GM12878 (cell line): ENCODE measurements around the gene CIRBP. TPM values are rescaled to one million over a fixed set of nuclear protein-coding genes. Genes with fewer than 3 reads are reported as not detected.
A peak's percentile ranks its signal among the peaks of the same experiment; 100 is the strongest.

Source experiments
- ATAC-seq: fragments of 200-7000 bp; cut with Tn5 transposase; 3 replicates; pipeline ENCODE4 v1.9.1; 2020; ENCODE audit warnings: mild to moderate bottlenecking, moderate library complexity
- BruUV-seq: library from RNA; stranded (reverse); fragments of 400-500 nt; replicated peaks from 2 replicates; lab custom pipeline; 2021; lab: Mats Ljungman, UMichigan
- CTCF ChIA-PET: fragments of 300-600 bp; sonication (Branson Sonifier 250); formaldehyde crosslinking; extraction: SDS; loops from one replicate; lab custom pipeline; 2021; ENCODE audit warnings: inconsistent platforms; lab: Yijun Ruan, JAX
- POLR2A ChIA-PET: fragments of 350-600 bp; formaldehyde crosslinking; extraction: SDS; loops from one replicate; lab custom pipeline; 2021; ENCODE audit warnings: inconsistent platforms; lab: Charles Lee
- RAD21 ChIA-PET: fragments of 300-600 bp; sonication (Branson Sonifier 250); formaldehyde crosslinking; loops from one replicate; lab custom pipeline; 2023; ENCODE audit warnings: antibody characterized with exemption; ENCODE audit not compliant: unreplicated experiment; lab: Charles Lee
- SMC1A ChIA-PET: fragments of 300-600 bp; sonication (Branson Sonifier 250); formaldehyde crosslinking; loops from one replicate; lab custom pipeline; 2023; ENCODE audit not compliant: unreplicated experiment, uncharacterized antibody; lab: Charles Lee
- DNase-seq: peaks from one replicate; pipeline ENCODE4 v3.0.0-alpha.2; 2011; ENCODE audit warnings: low read depth, low spot score
- FAIRE-seq: peaks from 3 replicates; lab custom pipeline; 2011; peaks lifted over from hg19 to GRCh38; lab: Jason Lieb, UNC
- H2AFZ ChIP-seq: 2 replicates; pipeline ENCODE4 v1.6.0; 2011; ENCODE audit warnings: low read depth, low read length, control low read depth; ENCODE audit not compliant: control insufficient read depth
- H3K27ac ChIP-seq: 2 replicates; pipeline ENCODE4 v1.5.1; 2011; ENCODE audit warnings: control low read depth; ENCODE audit not compliant: control insufficient read depth, insufficient read depth
- H3K27me3 ChIP-seq, 2 experiments: replicated peaks in 1 of 2; 2 replicates each; pipeline versions ENCODE4 v1.6.0 to v1.6.1; 2011; ENCODE audit warnings: low read length in 1 of 2; ENCODE audit not compliant: control insufficient read depth in 2 of 2, insufficient read depth in 2 of 2
- H3K36me3 ChIP-seq, 2 experiments: 2 replicates each; pipeline ENCODE4 v1.5.1; 2011; ENCODE audit warnings: low read length in 1 of 2; ENCODE audit not compliant: control insufficient read depth in 2 of 2, insufficient read depth in 2 of 2
- H3K4me1 ChIP-seq: 2 replicates; pipeline ENCODE4 v1.6.1; 2011; ENCODE audit warnings: mild to moderate bottlenecking, low read length, moderate library complexity, mixed read lengths; ENCODE audit not compliant: control insufficient read depth, insufficient read depth
- H3K4me2 ChIP-seq: 2 replicates; pipeline ENCODE4 v1.6.0; 2011; ENCODE audit warnings: control low read depth; ENCODE audit not compliant: control insufficient read depth, insufficient read depth
- H3K4me3 ChIP-seq: fragments of 200-600 bp; sonication (generic); 2 replicates; pipeline ENCODE4 v1.5.1; 2016
- H3K79me2 ChIP-seq: 2 replicates; pipeline ENCODE4 v1.6.0; 2011; ENCODE audit warnings: low read length; ENCODE audit not compliant: control insufficient read depth, insufficient read depth
- H3K9ac ChIP-seq: 2 replicates; pipeline ENCODE4 v1.8.0; 2011; ENCODE audit warnings: low read length, control low read depth, mixed read lengths; ENCODE audit not compliant: control insufficient read depth, insufficient read depth
- H3K9me3 ChIP-seq: replicated peaks from 3 replicates; pipeline ENCODE4 v1.5.1; 2011; ENCODE audit warnings: mild to moderate bottlenecking, low read length; ENCODE audit not compliant: control insufficient read depth, insufficient read depth
- H4K20me1 ChIP-seq: 2 replicates; pipeline ENCODE4 v1.6.0; 2011; ENCODE audit not compliant: control insufficient read depth, insufficient read depth
- CTCF ChIP-seq, 3 experiments: IDR thresholded peaks in 2 of 3; conservative IDR thresholded peaks in 1 of 3; 2 replicates each; pipeline ENCODE4 v1.5.1; 2011; ENCODE audit warnings: low read depth in 3 of 3, low read length in 3 of 3, mild to moderate bottlenecking in 3 of 3, control low read depth in 2 of 3, moderate library complexity in 2 of 3, inconsistent platforms in 1 of 3, mixed read lengths in 1 of 3; ENCODE audit not compliant: control insufficient read depth in 2 of 3, insufficient read depth in 1 of 3; ENCODE audit errors: extremely low read depth in 1 of 3
- ZBTB11 ChIP-seq: fragments of 450-650 bp; formaldehyde crosslinking; IDR thresholded peaks from 2 replicates; pipeline ENCODE4 v1.5.0; 2022; ENCODE audit warnings: mild to moderate bottlenecking, missing genetic modification characterization
- WGBS: methylation state at CpG from one replicate; pipeline ENCODE4 v1.1.6; 2016; ENCODE audit warnings: low lambda C conversion rate; ENCODE audit not compliant: insufficient replicate concordance, insufficient coverage; ENCODE audit errors: missing lambda C conversion rate; 5-methylcytosine and 5-hydroxymethylcytosine counted together
- in situ Hi-C: fragments of 300-500 bp; cut with MboI; formaldehyde crosslinking; loops from 9 replicates; pipeline ENCODE4 v1.14.3; 2018; ENCODE audit warnings: mixed read lengths
- intact Hi-C: fragments of 100-400 bp; cut with micrococcal nuclease; formaldehyde crosslinking; loops from one replicate; pipeline ENCODE4 v1.14.2; 2022; ENCODE audit not compliant: unreplicated experiment
- polyA plus RNA-seq, 11 experiments: library from polyadenylated mRNA; depleted of rRNA in 4 of 11; unstranded in 6 of 11; stranded (reverse) in 5 of 11; fragments of >200 nt; fragmentation: Nextera tagmentation in 4 of 11; fragmentation: Illumina TruSeq in 1 of 11; extraction: Ambion mirVana in 4 of 11; extraction: Trizol in 1 of 11; gene quantifications; 1 replicate in 1 of 11; 2 replicates in 10 of 11; pipeline versions ENCODE4 v1.2.1 to v1.2.3, GENCODE V29; 2011 to 2016; ENCODE audit warnings: inconsistent platforms in 2 of 11, missing spikeins in 2 of 11, low read depth in 1 of 11
- total RNA-seq, 4 experiments: library from RNA; depleted of rRNA in 3 of 4; stranded (reverse); fragments of >200 nt in 3 of 4; fragmentation: Illumina TruSeq in 1 of 4; extraction: Trizol in 1 of 4; gene quantifications; 2 replicates each; pipeline versions ENCODE4 v1.2.1 to v1.2.3, GENCODE V29; 2013 to 2021

The CIRBP gene
- total and polyA plus RNA-seq, 10 of the 15 experiments (the other 5 are each of a cell fraction or from before 2014, with no cell fraction given) = 27.6 to 335 (median 229) TPM

- Histone ChIP-seq H3K4me2 (no peak overlapping the region), H2AFZ (no peak overlapping the region), H3K9me3 (no peaks in the 10 kb centered on the region), H3K79me2 (peaks cover 2% of the 10 kb centered on the region), H4K20me1 (no peaks in the 10 kb centered on the region), H3K27me3 (no peaks in the 10 kb centered on the region), H3K27ac (no peak overlapping the region), H3K4me3 (no peak overlapping the region), H3K9ac (no peak overlapping the region), H3K4me1 (no peaks in the 10 kb centered on the region), H3K36me3 (peaks cover 3 to 24% of the 10 kb centered on the region in 2 experiments; a peak in 3 of 4 replicates)
- TF ChIP-seq ZBTB11 = no peak
- TF ChIP-seq CTCF (IDR thresholded peaks at IDR 0.05 in 2 of 3, conservative IDR thresholded peaks at IDR 0.05 in 1 of 3; ENCODE audit: control insufficient read depth in 2 of 3, extremely low read depth in 1 of 3, insufficient read depth in 1 of 3, low read depth in 3 of 3, low read length in 3 of 3) = peak in 2 of 3 experiments; percentile 4 to 32; a peak in 2 of 6 replicates
- ATAC-seq (peak; percentile 64), FAIRE-seq (no peak), DNase-seq (no peak)
- in situ Hi-C loops = no loop called here
- SMC1A ChIA-PET = interaction anchor here (1.5 kb wide), 1 partner anchor 11 kb away, joined by 3 read pairs; no protein-coding TSS in a partner anchor
- intact Hi-C loops = no loop called here
- BruUV-seq = no TSS peak
- CTCF ChIA-PET = interaction anchor here (0.6 to 1.8 kb wide), 5 partner anchors 19 to 203 kb away, joined by 3 to 7 read pairs (median 4); partner anchors contain the start of gene ATP5F1D
- POLR2A ChIA-PET = no interaction called here
- RAD21 ChIA-PET = interaction anchor here (0.7 to 1.0 kb wide), 2 partner anchors 18 to 109 kb away, joined by 3 read pairs; no protein-coding TSS in a partner anchor
- 81% methylated on average over 12 of the region's 14 CpGs for WGBS
These were observed 46.7 kb upstream of the CIRBP start for GRCh38 chr19:1222394-1222793.
